Activated CD4-positive, alpha-beta T cell treated with anti-CD3 and anti-CD28 coated beads for 36 hours (primary cell): ENCODE measurements around the gene SECTM1. TPM values are rescaled to one million over a fixed set of nuclear protein-coding genes. Genes with fewer than 3 reads are reported as not detected.

Source experiments
- ATAC-seq: fragments of 200-7000 bp; cut with Tn5 transposase; one replicate; pipeline ENCODE4 v1.10.0; 2021; ENCODE audit warnings: mild to moderate bottlenecking, moderate library complexity
- CTCF ChIA-PET: fragments of 350-600 bp; sonication (Branson Sonifier 250); formaldehyde crosslinking; loops from one replicate; lab custom pipeline; 2021; ENCODE audit warnings: antibody characterized with exemption; lab: Charles Lee
- POLR2A ChIA-PET: fragments of 350-600 bp; sonication (Branson Sonifier 250); formaldehyde crosslinking; loops from one replicate; lab custom pipeline; 2021; ENCODE audit warnings: antibody characterized with exemption, inconsistent platforms; lab: Charles Lee
- DNase-seq: peaks from one replicate; pipeline ENCODE4 v3.0.0-alpha.2; 2020
- H3K27ac Mint-ChIP-seq: one replicate; pipeline ENCODE4 v1.8.0; 2021; ENCODE audit warnings: mixed read lengths
- H3K27me3 Mint-ChIP-seq: one replicate; pipeline ENCODE4 v1.8.0; 2021; ENCODE audit warnings: mixed read lengths
- H3K36me3 Mint-ChIP-seq: one replicate; pipeline ENCODE4 v1.8.0; 2021; ENCODE audit warnings: low read depth, mixed read lengths
- H3K4me1 Mint-ChIP-seq: one replicate; pipeline ENCODE4 v1.8.0; 2021; ENCODE audit warnings: mixed read lengths
- H3K4me3 Mint-ChIP-seq: one replicate; pipeline ENCODE4 v1.8.0; 2021; ENCODE audit warnings: mild to moderate bottlenecking, moderate library complexity, mixed read lengths
- H3K9me3 Mint-ChIP-seq: one replicate; pipeline ENCODE4 v1.8.0; 2021; ENCODE audit warnings: low read depth, mixed read lengths
- intact Hi-C, 2 experiments: fragments of 100-400 bp; cut with DNase I in 1 of 2; cut with micrococcal nuclease in 1 of 2; formaldehyde crosslinking; loops; one replicate each; pipeline versions ENCODE4 v1.14.2 to v1.15.1; 2022 to 2024; cut with DNase I, micrococcal nuclease
- total RNA-seq, 2 experiments: library from RNA; stranded (reverse); gene quantifications; one replicate each; pipeline ENCODE4 v1.2.3, GENCODE V29; 2021

The SECTM1 gene
- total RNA-seq, 2 experiments from 2014 or later, result 9.0 to 10.9 TPM

DNA sequence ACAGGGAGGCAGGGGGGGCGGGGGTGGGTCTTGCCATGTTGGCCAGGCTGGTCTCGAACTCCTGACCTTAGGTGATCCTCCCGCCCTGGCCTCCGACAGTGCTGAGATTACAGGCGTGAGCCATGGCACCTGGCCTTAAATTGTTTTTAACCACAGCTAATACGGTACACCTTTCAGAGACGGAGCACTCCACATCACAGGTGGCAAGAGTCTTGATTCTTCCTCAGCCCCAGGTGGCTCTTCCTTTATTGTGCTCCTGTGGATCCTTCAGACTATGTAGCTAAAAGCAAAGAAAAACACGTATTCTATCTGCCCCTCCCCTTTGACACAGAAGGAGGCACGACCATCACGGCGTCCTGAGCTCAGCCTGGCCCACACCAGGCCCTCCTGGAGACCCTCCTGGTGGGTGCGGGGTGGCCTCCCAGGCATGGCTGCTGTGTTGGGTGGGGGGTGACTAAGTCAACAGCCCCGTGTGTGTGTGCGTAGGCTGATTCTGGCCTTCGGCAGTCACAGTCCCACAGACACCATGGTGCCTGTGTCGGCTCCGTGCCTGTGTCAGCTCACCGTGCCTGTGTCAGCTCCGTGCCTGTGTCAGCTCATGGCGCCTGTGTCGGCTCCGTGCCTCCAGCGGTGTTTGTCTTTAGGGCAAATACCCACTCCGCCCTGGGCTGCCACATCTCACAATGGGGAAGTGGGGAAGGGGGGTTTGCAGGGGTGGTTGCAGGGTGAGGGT lies 10.8 kb upstream of the SECTM1 start:
- POLR2A ChIA-PET, result no interaction called here

DNA sequence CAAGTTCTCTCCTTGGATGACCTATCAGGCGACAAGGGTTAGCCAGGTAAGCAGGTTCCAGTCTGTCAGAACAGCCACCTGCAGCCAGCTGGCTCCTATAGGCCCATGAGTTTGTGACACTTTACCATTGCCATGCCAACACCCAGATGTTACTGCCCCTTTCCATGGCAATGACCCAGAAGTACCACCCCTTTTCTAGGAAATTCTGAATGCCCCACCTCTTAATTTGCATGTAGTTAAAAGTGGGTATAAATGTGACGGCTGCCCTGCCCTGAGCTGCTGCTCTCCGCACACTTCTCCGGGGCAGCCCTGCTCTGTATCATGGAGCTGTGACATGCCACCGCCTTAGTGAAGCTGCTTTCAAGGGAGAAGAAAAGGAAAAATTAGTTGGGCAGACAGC lies 10.0 kb upstream of the SECTM1 start:
- no peak overlapping the region for H3K27ac Mint-ChIP-seq
- intact Hi-C loops, result no loop called here
- DNase-seq (peak; percentile 3), ATAC-seq (peak; percentile 26)
- H3K9me3 Mint-ChIP-seq, result no peaks in the 10 kb centered on the region
- peaks cover 14% of the 10 kb centered on the region for H3K4me1 Mint-ChIP-seq
- CTCF ChIA-PET, result interaction anchor here (0.5 to 1.0 kb wide), 2 partner anchors 15 to 29 kb away, joined by 3 read pairs; no protein-coding TSS in a partner anchor
- POLR2A ChIA-PET, result interaction anchor here (0.6 kb wide), 1 partner anchor 32 kb away, joined by 3 read pairs; no protein-coding TSS in a partner anchor
- H3K4me3 Mint-ChIP-seq, result no peak overlapping the region
- no peaks in the 10 kb centered on the region for H3K36me3 Mint-ChIP-seq
- H3K27me3 Mint-ChIP-seq, result peaks cover 6% of the 10 kb centered on the region

More for the DNA sequence above, 10.8 kb upstream of the SECTM1 start:
- H3K27me3 Mint-ChIP-seq, result peaks cover 7% of the 10 kb centered on the region
- no peaks in the 10 kb centered on the region for H3K36me3 Mint-ChIP-seq
- H3K9me3 Mint-ChIP-seq, result no peaks in the 10 kb centered on the region
- no peak overlapping the region for H3K27ac Mint-ChIP-seq
- CTCF ChIA-PET, result interaction anchor here (0.5 to 1.6 kb wide), 5 partner anchors 17 to 208 kb away, joined by 3 to 4 read pairs (median 3); no protein-coding TSS in a partner anchor
- peaks cover 7% of the 10 kb centered on the region for H3K4me1 Mint-ChIP-seq
- H3K4me3 Mint-ChIP-seq, result no peak overlapping the region
- peak; percentile 2 for DNase-seq
- no peak for ATAC-seq
- intact Hi-C loops, result no loop called here

DNA sequence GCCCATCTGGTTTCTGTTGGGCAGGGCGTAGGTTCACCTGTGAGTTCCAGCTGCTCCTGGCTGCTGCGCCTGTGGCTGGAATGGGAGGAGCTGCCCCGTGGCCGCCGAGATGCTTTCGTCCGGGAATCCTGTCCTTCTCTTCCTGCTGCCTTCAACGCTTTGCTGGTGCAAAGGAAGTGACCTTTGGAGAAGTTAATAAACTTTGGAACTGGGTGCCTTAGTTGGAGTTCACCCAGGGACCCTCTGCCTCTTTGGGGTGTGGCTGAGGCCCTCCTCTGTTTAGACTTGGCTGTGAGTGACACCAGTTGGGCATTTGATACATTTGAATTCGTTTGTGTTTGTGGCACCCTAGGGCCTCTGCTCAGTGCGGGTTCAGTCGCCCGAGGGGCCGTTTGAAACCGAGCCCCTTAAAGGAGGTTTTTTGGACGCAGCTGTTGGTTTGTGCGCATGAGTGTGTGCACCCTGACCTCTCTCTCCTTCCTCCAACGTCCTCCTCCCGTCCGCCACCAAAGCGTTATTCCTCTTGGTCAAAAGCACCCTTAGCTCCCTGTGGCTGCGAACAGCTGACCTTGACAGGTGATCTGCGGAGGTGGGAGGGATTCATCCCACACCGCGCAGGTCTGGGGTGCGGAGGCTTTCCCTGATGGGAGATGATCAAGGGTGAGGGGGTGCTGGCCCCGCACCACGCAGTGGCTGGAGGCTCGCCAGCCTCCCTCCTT lies 9.0 kb upstream of the SECTM1 start:
- ChIA-PET POLR2A (no interaction called here), CTCF (interaction anchor here (1.0 kb wide), 1 partner anchor 16 kb away, joined by 3 read pairs; no protein-coding TSS in a partner anchor)
- H3K4me1 Mint-ChIP-seq, result peaks cover 15% of the 10 kb centered on the region
- intact Hi-C loops, result no loop called here
- peaks cover 6% of the 10 kb centered on the region for H3K27me3 Mint-ChIP-seq
- H3K9me3 Mint-ChIP-seq, result no peaks in the 10 kb centered on the region
- H3K4me3 Mint-ChIP-seq, result no peak overlapping the region
- no peak overlapping the region for H3K27ac Mint-ChIP-seq
- DNase-seq (peak; percentile 2), ATAC-seq (no peak)
- H3K36me3 Mint-ChIP-seq, result no peaks in the 10 kb centered on the region

DNA sequence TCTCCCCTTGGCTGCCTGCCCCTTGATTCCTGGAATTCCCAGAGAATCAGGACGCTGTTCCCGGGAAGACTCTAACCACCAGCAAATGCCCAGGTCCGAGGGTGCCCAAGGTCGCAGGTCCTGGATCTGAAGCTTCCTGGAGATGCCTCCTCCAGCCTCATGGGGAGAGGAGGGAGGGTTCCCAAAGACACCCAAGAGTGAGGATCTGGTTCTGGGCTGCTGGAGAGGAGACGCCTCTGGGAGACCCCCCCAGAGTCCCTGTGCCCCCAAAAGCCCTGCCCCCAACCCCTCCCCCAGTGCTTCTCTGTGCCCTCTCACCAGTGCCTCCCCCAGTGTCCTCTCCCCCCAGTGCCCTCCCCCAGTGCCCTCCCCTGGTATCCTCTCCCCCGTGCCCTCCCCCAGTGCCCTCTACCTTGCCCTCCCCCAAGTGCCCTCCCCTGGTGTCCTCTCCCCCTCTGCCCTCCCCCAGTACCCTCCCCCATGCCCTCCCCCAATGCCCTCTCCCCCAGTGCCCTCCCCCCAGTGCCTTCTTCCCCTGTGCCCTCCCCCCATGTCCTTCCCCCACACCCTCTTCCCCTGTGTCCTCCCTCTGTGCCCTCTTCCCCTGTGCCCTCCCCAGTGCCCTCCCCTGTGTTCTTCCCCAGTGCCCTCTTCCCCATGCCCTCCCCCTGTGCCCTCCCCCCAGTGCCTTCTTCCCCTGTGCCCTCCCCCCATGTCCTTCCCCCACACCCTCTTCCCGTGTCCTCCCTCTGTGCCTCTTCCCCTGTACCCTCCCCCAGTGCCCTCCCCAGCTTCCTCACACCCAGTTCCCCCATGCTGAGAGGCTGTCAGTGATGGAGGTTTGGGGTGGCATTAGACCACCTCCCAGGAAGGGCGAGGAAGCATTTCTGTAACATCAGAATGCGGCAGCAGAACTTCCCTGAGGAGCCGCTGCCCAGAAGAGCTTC lies 6.3 kb upstream of the SECTM1 start:
- Mint-ChIP-seq H3K27me3 (no peaks in the 10 kb centered on the region), H3K27ac (no peak overlapping the region), H3K36me3 (no peaks in the 10 kb centered on the region), H3K4me1 (peaks cover 24% of the 10 kb centered on the region), H3K4me3 (no peak overlapping the region), H3K9me3 (no peaks in the 10 kb centered on the region)
- ATAC-seq (no peak), DNase-seq (no peak)
- intact Hi-C loops, result no loop called here
- POLR2A ChIA-PET, result no interaction called here
- CTCF ChIA-PET, result interaction anchor here (1.2 kb wide), 2 partner anchors 10 to 104 kb away, joined by 3 to 4 read pairs; no protein-coding TSS in a partner anchor

DNA sequence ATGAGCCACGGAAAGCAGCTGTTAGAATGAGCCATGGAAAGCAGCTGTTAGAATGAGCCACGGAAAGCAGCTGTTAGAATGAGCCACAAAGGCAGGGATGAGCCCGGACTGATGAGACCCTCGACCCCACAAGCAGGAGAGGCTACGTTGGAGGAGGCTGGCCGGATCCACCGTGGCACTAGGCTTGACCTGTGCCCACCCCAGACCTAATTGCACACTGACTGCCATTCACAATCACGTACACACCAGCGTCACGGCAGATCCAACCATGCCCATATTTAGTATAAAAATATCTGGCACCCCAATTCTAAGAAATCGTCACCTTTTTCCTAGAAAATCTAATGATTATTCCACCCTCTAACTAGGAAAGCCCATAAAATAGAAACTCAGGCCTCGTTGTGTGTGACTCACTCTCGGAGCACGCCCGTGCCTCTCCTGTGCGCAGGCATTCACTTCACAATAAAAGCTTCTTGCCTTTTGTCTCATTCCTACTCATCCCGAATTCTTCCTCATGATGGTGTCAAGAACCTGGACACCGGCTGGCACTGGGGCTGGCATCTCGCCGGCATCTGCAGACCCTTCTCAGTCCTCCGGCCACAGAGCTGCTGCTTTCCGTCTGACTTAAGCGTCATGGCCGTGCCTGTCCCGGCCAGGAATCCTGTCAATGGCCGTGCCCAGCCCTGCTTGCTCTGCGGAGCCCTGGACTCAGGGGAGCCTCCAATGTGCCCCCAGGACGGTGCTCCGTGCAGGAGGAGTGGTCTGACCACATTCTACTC lies 5.5 kb upstream of the SECTM1 start:
- no peaks in the 10 kb centered on the region for H3K36me3 Mint-ChIP-seq
- CTCF ChIA-PET, result interaction anchor here (0.6 to 1.4 kb wide), 5 partner anchors 11 to 103 kb away, joined by 3 to 4 read pairs (median 3); no protein-coding TSS in a partner anchor
- ATAC-seq (no peak), DNase-seq (peak; percentile 17)
- peaks cover 32% of the 10 kb centered on the region for H3K4me1 Mint-ChIP-seq
- no peaks in the 10 kb centered on the region for H3K27me3 Mint-ChIP-seq
- POLR2A ChIA-PET, result no interaction called here
- no peaks in the 10 kb centered on the region for H3K9me3 Mint-ChIP-seq
- no peak overlapping the region for H3K4me3 Mint-ChIP-seq
- intact Hi-C loops, result no loop called here
- H3K27ac Mint-ChIP-seq, result no peak overlapping the region

DNA sequence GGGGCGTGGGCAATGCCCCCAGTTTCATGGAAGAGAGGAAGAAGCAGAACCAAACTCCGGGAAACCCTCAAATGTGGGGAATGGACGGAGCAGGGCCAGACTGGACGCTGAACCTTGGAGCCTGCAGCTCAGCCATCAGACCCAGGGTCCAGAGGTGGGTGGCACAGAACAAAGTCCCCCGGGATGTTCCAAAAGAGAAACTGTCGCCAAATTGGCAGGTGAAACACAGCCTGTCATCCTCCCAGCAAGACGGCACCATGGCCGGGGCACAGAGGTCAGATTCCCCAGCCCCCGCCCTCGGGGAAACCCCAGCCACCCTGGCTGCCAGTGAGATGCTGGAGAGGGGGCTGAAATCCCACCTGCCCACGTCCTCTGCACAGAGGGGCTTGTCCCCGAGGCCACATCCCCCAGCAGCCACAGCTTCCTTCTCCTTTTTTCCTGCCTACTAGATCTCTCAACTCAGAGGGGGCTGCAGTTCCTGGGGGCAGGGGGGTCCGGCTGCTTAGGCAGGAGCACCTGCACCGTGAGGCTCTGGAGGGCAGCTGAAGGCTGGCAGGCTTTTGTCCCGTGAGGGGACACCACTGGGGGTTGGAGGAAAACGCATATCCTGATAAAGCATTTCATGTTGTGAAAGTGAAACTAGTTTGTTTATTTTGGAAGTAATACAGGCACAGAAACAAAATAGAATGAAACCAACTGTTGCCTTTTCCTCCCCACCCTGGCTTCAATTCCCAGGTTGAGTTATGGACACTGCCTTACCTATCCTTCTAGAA lies 1.2 kb upstream of the SECTM1 start:
- peaks cover 4% of the 10 kb centered on the region for H3K27me3 Mint-ChIP-seq
- peak overlapping the region; percentile 86 for H3K27ac Mint-ChIP-seq
- ATAC-seq (no peak), DNase-seq (no peak)
- H3K4me3 Mint-ChIP-seq, result peak overlapping the region; percentile 72
- POLR2A ChIA-PET, result interaction anchor here (0.9 kb wide), 1 partner anchor 38 kb away, joined by 3 read pairs; no protein-coding TSS in a partner anchor
- peaks cover 38% of the 10 kb centered on the region for H3K4me1 Mint-ChIP-seq
- no peaks in the 10 kb centered on the region for H3K36me3 Mint-ChIP-seq
- intact Hi-C loops, result no loop called here
- H3K9me3 Mint-ChIP-seq, result no peaks in the 10 kb centered on the region
- CTCF ChIA-PET, result interaction anchor here (1.1 kb wide), 1 partner anchor 14 kb away, joined by 3 read pairs; no protein-coding TSS in a partner anchor

DNA sequence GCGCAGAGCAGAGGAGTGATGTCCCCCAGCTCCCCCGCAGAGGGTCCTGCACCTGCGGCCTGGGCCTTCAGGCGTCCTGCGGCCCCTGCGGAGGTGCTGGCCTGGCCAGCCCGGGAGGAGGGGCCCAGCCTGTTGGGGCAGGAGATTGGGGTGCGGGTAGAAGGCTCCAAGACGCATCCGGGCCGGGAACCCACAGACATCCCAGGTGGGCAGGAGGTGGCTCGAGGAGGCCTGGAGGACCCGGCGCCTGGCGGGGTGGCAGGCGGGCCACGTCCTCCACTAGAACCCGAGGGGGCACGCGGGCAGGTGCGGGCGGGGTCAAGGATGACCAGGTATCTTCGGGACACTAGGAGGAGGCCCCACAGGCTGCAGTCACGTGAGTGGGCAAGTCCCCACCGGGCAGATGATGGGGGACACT lies 647 bp upstream of the SECTM1 start:
- Mint-ChIP-seq H3K36me3 (no peaks in the 10 kb centered on the region), H3K4me1 (peaks cover 35% of the 10 kb centered on the region), H3K4me3 (peak overlapping the region; percentile 72), H3K9me3 (no peaks in the 10 kb centered on the region), H3K27me3 (peaks cover 4% of the 10 kb centered on the region), H3K27ac (peak overlapping the region; percentile 86)
- ChIA-PET POLR2A (interaction anchor here (0.9 to 1.9 kb wide), 2 partner anchors 13 to 38 kb away, joined by 3 to 6 read pairs; no protein-coding TSS in a partner anchor), CTCF (interaction anchor here (0.9 to 2.4 kb wide), 5 partner anchors 12 to 98 kb away, joined by 3 to 11 read pairs (median 3); no protein-coding TSS in a partner anchor)
- intact Hi-C loops, result no loop called here
- no peak for DNase-seq
- no peak for ATAC-seq

DNA sequence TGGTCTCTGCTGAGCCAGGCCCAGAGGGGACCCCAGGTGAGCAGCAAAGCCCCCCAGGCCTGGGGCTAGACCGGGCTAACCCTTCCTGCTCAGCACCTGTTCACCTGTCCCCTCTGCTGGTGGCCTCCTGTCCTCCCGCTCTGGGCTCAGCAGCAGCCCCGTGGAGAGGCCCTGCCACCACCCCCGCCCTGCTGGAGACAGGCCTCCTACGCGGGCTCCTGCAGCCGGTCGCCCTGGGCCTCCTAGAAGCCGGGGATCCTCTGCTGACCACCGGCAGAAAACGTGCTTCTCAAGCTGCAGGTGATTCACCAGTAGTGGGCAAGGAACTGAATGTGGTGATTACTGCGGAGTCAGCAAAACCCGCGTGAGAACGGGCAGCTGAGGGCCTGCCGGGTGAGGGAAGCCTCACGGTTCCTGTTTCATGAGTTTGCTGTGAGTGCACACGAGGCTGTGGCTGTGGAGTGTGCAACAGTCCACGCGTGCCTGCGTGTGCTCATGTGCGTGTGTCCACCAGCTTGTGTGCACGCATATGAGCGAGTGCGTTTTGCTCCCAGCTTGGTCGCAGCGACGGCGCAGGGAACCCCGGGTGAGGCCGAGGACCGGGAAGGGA lies 792 bp downstream of the SECTM1 start:
- ATAC-seq (peak; percentile 28), DNase-seq (peak; percentile 57)
- POLR2A ChIA-PET, result interaction anchor here (0.8 to 1.9 kb wide), 2 partner anchors 11 to 35 kb away, joined by 4 to 6 read pairs; no protein-coding TSS in a partner anchor
- Mint-ChIP-seq H3K36me3 (no peaks in the 10 kb centered on the region), H3K27me3 (peaks cover 4% of the 10 kb centered on the region), H3K4me3 (peak overlapping the region; percentile 67), H3K4me1 (peaks cover 29% of the 10 kb centered on the region), H3K9me3 (no peaks in the 10 kb centered on the region), H3K27ac (peak overlapping the region; percentile 60)
- intact Hi-C loops, result no loop called here
- CTCF ChIA-PET, result interaction anchor here (1.2 to 2.4 kb wide), 3 partner anchors 11 to 96 kb away, joined by 3 to 11 read pairs (median 3); no protein-coding TSS in a partner anchor

DNA sequence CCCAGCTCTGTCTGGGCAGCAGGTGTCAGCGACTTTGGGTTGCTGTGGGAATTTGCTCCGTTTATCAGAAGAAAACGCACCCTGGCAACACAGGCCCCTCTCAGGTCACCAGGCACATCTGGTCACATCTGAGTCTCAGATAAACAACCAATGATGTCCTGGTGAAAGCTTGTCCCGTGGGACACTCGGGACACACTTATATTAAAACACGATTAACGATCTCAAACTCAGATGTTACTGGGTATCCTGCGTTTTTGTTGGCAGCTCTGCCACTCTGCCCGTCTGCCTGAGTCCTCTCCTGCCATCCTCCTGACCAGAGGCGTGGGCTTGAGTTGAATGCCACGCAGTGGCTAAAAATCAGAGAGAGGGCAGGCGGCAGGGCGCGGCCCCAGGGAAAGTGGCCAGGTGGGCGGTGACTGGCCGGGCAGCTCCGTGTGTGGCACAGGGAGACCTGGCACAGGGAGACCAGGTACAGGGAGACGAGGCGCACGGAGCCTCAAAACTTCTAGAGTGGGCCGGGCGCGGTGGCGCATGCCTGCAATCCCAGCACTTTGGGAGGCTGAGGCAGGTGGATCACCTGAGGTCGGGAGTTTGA lies 2.1 kb downstream of the SECTM1 start:
- Mint-ChIP-seq H3K36me3 (no peaks in the 10 kb centered on the region), H3K4me3 (no peak overlapping the region), H3K27me3 (peaks cover 4% of the 10 kb centered on the region), H3K9me3 (no peaks in the 10 kb centered on the region), H3K27ac (no peak overlapping the region), H3K4me1 (peaks cover 27% of the 10 kb centered on the region)
- intact Hi-C loops, result no loop called here
- POLR2A ChIA-PET, result interaction anchor here (0.7 kb wide), 1 partner anchor 35 kb away, joined by 3 read pairs; no protein-coding TSS in a partner anchor
- DNase-seq (no peak), ATAC-seq (no peak)
- CTCF ChIA-PET, result interaction anchor here (1.0 kb wide), 1 partner anchor 14 kb away, joined by 6 read pairs; the partner anchor contains the start of gene CD7
